CD14-positive monocyte (primary cell): ENCODE measurements around the gene PTPN7. TPM values are rescaled to one million over a fixed set of nuclear protein-coding genes. Genes with fewer than 3 reads are reported as not detected.

ENCODE experiments used
- DNase-seq, 3 donors: peaks; one replicate each; pipeline ENCODE4 v3.0.0-alpha.2; 2011 to 2022
- H2AFZ ChIP-seq: 2 replicates; pipeline ENCODE4 v1.6.0; 2012; ENCODE audit warnings: mild to moderate bottlenecking, low read depth, low read length, inconsistent platforms; ENCODE audit not compliant: insufficient read depth, poor library complexity, severe bottlenecking
- H3K27ac ChIP-seq, 2 donors: 1 replicate in 1 of 2; 2 replicates in 1 of 2; pipeline ENCODE4 v1.5.1; 2012 to 2013; ENCODE audit warnings: low read length in 2 of 2, control low read depth in 1 of 2, inconsistent platforms in 1 of 2, low read depth in 1 of 2, mild to moderate bottlenecking in 1 of 2
- H3K27me3 ChIP-seq, 2 donors: one replicate each; pipeline versions ENCODE4 v1.6.0 to v1.6.1; 2011 to 2013; ENCODE audit warnings: low read length in 2 of 2; ENCODE audit not compliant: control insufficient read depth in 2 of 2, insufficient read depth in 2 of 2
- H3K36me3 ChIP-seq, 2 donors: replicated peaks in 1 of 2; 1 replicate in 1 of 2; 2 replicates in 1 of 2; pipeline versions ENCODE4 v1.5.1 to v1.6.1; 2012 to 2013; ENCODE audit warnings: low read length in 2 of 2, control low read depth in 1 of 2, inconsistent platforms in 1 of 2, mild to moderate bottlenecking in 1 of 2; ENCODE audit not compliant: insufficient read depth in 2 of 2, control insufficient read depth in 1 of 2
- H3K4me1 ChIP-seq, 2 donors: 1 replicate in 1 of 2; 2 replicates in 1 of 2; pipeline versions ENCODE4 v1.5.1 to v1.6.1; 2012 to 2013; ENCODE audit warnings: low read length in 2 of 2, control low read depth in 1 of 2, inconsistent platforms in 1 of 2, mild to moderate bottlenecking in 1 of 2, moderate library complexity in 1 of 2; ENCODE audit not compliant: insufficient read depth in 2 of 2, control insufficient read depth in 1 of 2
- H3K4me2 ChIP-seq: replicated peaks from 2 replicates; pipeline ENCODE3; 2012; ENCODE audit warnings: low read length, moderate library complexity, mild to moderate bottlenecking; ENCODE audit not compliant: poor library complexity, severe bottlenecking; ENCODE audit errors: extremely low read depth
- H3K4me3 ChIP-seq, 3 experiments: fragments of 200-600 bp in 1 of 3; sonication (generic) in 1 of 3; replicated peaks in 1 of 3; 1 replicate in 2 of 3; 2 replicates in 1 of 3; pipeline ENCODE4 v1.5.1; 2011 to 2013; ENCODE audit warnings: low read length in 3 of 3, mild to moderate bottlenecking in 3 of 3, control low read depth in 2 of 3, low read depth in 2 of 3, inconsistent platforms in 1 of 3, moderate library complexity in 1 of 3
- H3K79me2 ChIP-seq: 2 replicates; pipeline ENCODE4 v1.6.0; 2012; ENCODE audit warnings: mild to moderate bottlenecking, control low read depth, inconsistent platforms, low read length, moderate library complexity; ENCODE audit not compliant: insufficient read depth
- H3K9ac ChIP-seq: 2 replicates; pipeline ENCODE4 v1.6.0; 2017; ENCODE audit warnings: low read length, mild to moderate bottlenecking; ENCODE audit not compliant: insufficient read depth, poor library complexity, severe bottlenecking
- H3K9me3 ChIP-seq, 2 donors: replicated peaks in 1 of 2; 1 replicate in 1 of 2; 2 replicates in 1 of 2; pipeline versions ENCODE4 v1.5.1 to v1.6.1; 2012 to 2013; ENCODE audit warnings: low read length in 2 of 2, control low read depth in 1 of 2; ENCODE audit not compliant: control insufficient read depth in 1 of 2, insufficient read depth in 1 of 2
- H4K20me1 ChIP-seq: 2 replicates; pipeline ENCODE4 v1.6.0; 2012; ENCODE audit warnings: mild to moderate bottlenecking, low read length, control low read depth, moderate library complexity; ENCODE audit not compliant: insufficient read depth
- H3K27ac Mint-ChIP-seq, 7 donors: one replicate each; pipeline ENCODE4 v1.8.0; 2020; ENCODE audit warnings: mild to moderate bottlenecking in 7 of 7, mixed read lengths in 7 of 7, moderate library complexity in 6 of 7, inconsistent platforms in 2 of 7
- H3K27me3 Mint-ChIP-seq, 3 donors: one replicate each; pipeline ENCODE4 v1.8.0; 2021 to 2022; ENCODE audit warnings: low read depth in 3 of 3, mild to moderate bottlenecking in 3 of 3, mixed read lengths in 3 of 3, moderate library complexity in 3 of 3, inconsistent platforms in 1 of 3
- H3K36me3 Mint-ChIP-seq, 2 donors: one replicate each; pipeline ENCODE4 v1.8.0; 2020; ENCODE audit warnings: mixed read lengths in 2 of 2, inconsistent platforms in 1 of 2, mild to moderate bottlenecking in 1 of 2
- H3K4me1 Mint-ChIP-seq: one replicate; pipeline ENCODE4 v1.8.0; 2020; ENCODE audit warnings: mild to moderate bottlenecking, mixed read lengths
- H3K4me3 Mint-ChIP-seq, 2 donors: one replicate each; pipeline ENCODE4 v1.8.0; 2020; ENCODE audit warnings: mild to moderate bottlenecking in 2 of 2, mixed read lengths in 2 of 2, moderate library complexity in 1 of 2
- H3K9me3 Mint-ChIP-seq, 7 donors: one replicate each; pipeline ENCODE4 v1.8.0; 2020 to 2022; ENCODE audit warnings: mixed read lengths in 7 of 7, mild to moderate bottlenecking in 6 of 7, moderate library complexity in 6 of 7, inconsistent platforms in 2 of 7
- WGBS: methylation state at CpG from one replicate; pipeline ENCODE4 v1.1.5; 2013; ENCODE audit warnings: missing lambda C conversion rate; ENCODE audit not compliant: insufficient coverage; 5-methylcytosine and 5-hydroxymethylcytosine counted together
- intact Hi-C, 2 donors: fragments of 100-400 bp; cut with micrococcal nuclease; formaldehyde crosslinking; loops; one replicate each; pipeline versions ENCODE4 v1.15.0 to v1.15.1; 2023
- polyA plus RNA-seq, 3 donors: library from polyadenylated mRNA; depleted of rRNA in 1 of 3; unstranded in 2 of 3; stranded (reverse) in 1 of 3; fragments of 300-500 nt in 2 of 3; fragments of >200 nt in 1 of 3; fragmentation: Illumina TruSeq in 2 of 3; gene quantifications; 1 replicate in 2 of 3; 2 replicates in 1 of 3; pipeline ENCODE4 v1.2.3, GENCODE V29; 2012 to 2021
- TF ChIP-seq, protein P1 (sequence below): fragments of 200-600 bp; IDR thresholded peaks from one replicate; pipeline ENCODE4 v1.8.0; 2022; ENCODE audit warnings: antibody characterized with exemption, mild to moderate bottlenecking

Gene PTPN7
- polyA plus RNA-seq, 3 donors: 4.0 to 18.8 (median 8.3) TPM

DNA sequence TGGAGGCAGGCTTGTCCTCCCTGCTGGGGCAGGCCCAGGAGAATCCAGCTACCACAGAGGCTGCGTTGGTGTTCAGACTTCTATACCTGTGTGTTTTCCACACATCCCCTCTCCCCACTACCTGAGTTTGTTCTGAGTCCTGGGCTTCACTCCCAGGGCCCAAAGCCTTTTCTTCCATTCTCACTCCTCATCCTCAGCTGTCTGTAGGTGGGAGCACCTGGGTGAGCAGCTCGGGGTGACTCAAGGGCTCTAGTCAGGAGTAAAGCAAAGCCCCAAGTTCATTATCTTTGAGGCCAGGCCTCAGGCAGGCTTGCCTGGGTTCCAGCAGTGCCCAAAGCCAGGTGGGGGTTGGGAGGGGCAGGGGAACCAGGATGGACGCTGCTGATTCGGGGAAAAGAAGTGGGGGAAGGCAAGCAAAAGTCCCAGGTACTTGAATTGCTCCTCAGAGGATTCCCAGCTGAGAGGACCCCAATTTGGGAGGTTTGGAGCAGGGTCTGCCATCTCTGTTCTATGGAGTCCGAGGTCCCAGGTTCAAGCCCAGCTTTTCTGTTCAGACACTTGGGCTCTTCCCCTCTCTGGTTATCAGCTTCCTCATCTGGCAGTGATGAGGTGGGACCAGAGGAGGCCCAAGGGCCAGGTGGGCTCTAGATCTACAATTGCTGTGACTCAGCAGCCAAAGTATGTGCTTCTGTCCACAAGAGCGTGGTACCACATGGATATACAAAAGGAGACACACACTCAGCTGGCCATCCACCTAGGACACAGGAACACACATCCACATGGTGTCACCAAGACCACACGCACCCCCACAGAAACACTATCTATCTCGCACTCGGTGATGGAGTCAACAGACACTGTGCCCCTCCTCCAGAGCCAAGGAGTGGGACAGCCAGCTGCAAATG lies 5.8 kb upstream of the PTPN7 start:
- no peak for DNase-seq
- Mint-ChIP-seq H3K27ac (no peak overlapping the region), H3K27me3 (peaks cover 4 to 11% (median 4%) of the 10 kb centered on the region in 3 donors), H3K36me3 (no peaks in the 10 kb centered on the region), H3K4me3 (no peak overlapping the region), H3K9me3 (no peaks in the 10 kb centered on the region), H3K4me1 (peaks cover 29% of the 10 kb centered on the region)
- H3K27me3 ChIP-seq: no peaks in the 10 kb centered on the region
- no peak overlapping the region for H2AFZ ChIP-seq
- H3K4me1 ChIP-seq: peaks cover 21 to 24% of the 10 kb centered on the region in 2 donors
- no peak overlapping the region for H3K9ac ChIP-seq
- no peaks in the 10 kb centered on the region for H3K9me3 ChIP-seq
- H3K27ac ChIP-seq: no peak overlapping the region
- TF ChIP-seq, protein P1, sequence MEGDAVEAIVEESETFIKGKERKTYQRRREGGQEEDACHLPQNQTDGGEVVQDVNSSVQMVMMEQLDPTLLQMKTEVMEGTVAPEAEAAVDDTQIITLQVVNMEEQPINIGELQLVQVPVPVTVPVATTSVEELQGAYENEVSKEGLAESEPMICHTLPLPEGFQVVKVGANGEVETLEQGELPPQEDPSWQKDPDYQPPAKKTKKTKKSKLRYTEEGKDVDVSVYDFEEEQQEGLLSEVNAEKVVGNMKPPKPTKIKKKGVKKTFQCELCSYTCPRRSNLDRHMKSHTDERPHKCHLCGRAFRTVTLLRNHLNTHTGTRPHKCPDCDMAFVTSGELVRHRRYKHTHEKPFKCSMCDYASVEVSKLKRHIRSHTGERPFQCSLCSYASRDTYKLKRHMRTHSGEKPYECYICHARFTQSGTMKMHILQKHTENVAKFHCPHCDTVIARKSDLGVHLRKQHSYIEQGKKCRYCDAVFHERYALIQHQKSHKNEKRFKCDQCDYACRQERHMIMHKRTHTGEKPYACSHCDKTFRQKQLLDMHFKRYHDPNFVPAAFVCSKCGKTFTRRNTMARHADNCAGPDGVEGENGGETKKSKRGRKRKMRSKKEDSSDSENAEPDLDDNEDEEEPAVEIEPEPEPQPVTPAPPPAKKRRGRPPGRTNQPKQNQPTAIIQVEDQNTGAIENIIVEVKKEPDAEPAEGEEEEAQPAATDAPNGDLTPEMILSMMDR: no peak
- 87% methylated on average over 7 of the region's 9 CpGs for WGBS
- no peak overlapping the region for H3K4me2 ChIP-seq
- H4K20me1 ChIP-seq: no peaks in the 10 kb centered on the region
- no peaks in the 10 kb centered on the region for H3K36me3 ChIP-seq
- H3K4me3 ChIP-seq: no peak overlapping the region
- intact Hi-C loops: no loop called here
- peaks cover 12% of the 10 kb centered on the region for H3K79me2 ChIP-seq

DNA sequence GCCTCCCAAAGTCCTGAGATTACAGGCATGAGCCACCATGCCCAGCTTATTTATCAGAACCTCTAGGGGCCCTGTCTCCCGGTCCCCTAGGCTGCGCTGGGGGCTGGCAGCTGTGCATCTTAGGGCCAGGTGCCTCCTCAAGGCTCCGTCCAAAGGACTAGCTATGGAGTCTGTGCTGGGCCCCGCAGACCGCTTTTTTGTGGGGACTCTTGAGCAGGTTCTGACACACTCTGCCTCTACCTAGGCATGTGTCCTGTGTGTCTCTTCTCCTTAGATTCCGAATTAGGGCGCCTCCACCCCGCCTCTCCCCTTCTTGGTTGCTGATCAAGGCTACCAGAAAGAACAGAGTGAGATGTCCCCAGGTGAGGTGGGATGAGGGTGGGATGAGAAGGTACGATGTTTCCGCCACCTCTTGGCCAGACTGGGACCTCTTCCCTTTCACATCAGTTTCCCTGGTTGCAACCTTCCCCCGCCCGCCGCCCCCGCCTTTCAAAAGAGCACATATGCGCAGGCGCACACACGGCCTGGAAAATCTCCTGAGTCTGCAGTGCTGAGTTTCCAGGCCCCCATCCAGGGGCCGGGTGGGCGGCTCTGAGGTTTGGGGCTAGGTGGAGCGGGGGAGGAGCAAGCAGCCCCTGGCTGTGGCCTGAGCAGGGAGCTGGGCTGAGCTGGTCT lies 5.0 kb upstream of the PTPN7 start:
- H3K4me2 ChIP-seq: no peak overlapping the region
- Mint-ChIP-seq H3K27ac (no peak overlapping the region), H3K27me3 (peaks cover 4 to 11% (median 4%) of the 10 kb centered on the region in 3 donors), H3K9me3 (no peaks in the 10 kb centered on the region), H3K4me1 (peaks cover 37% of the 10 kb centered on the region), H3K36me3 (no peaks in the 10 kb centered on the region), H3K4me3 (no peak overlapping the region)
- intact Hi-C loops: no loop called here
- no peaks in the 10 kb centered on the region for H3K9me3 ChIP-seq
- H3K9ac ChIP-seq: no peak overlapping the region
- no peak overlapping the region for H3K27ac ChIP-seq
- no peaks in the 10 kb centered on the region for H3K27me3 ChIP-seq
- no peak overlapping the region for H2AFZ ChIP-seq
- no peaks in the 10 kb centered on the region for H3K36me3 ChIP-seq
- no peaks in the 10 kb centered on the region for H4K20me1 ChIP-seq
- WGBS: 74% methylated on average over 10 of the region's 20 CpGs
- H3K4me1 ChIP-seq: peaks cover 29 to 32% of the 10 kb centered on the region in 2 donors
- DNase-seq: no peak
- H3K4me3 ChIP-seq: no peak overlapping the region
- H3K79me2 ChIP-seq: peaks cover 20% of the 10 kb centered on the region
- TF ChIP-seq, protein P1: no peak
